GM12865 (cell line): ENCODE measurements around the gene C6orf89.

Source experiments
- DNase-seq: peaks from one replicate; pipeline ENCODE4 v3.0.0; 2010; ENCODE audit warnings: low read depth
- H3K4me3 ChIP-seq: 2 replicates; pipeline ENCODE4 v1.5.1; 2011; ENCODE audit warnings: mild to moderate bottlenecking, low read depth, low read length, control low read depth
- CTCF ChIP-seq: IDR thresholded peaks from 2 replicates; pipeline ENCODE4 v1.5.1; 2011; ENCODE audit warnings: low read length, control low read depth, low read depth, inconsistent platforms; ENCODE audit not compliant: insufficient read depth; ENCODE audit errors: missing control alignments

Gene C6orf89

GRCh38 chr6:36969240-36969691 lies 83.5 kb downstream of the C6orf89 start:
- no peak for DNase-seq
- H3K4me3 ChIP-seq = no peak overlapping the region
- no peak for TF ChIP-seq CTCF

- no peak for TF ChIP-seq CTCF
- no peak for DNase-seq
- H3K4me3 ChIP-seq = no peak overlapping the region
Observed at GRCh38 chr6:36969988-36970891, 84.5 kb downstream of the C6orf89 start.

- no peak for TF ChIP-seq CTCF
- no peak overlapping the region for H3K4me3 ChIP-seq
- no peak for DNase-seq
Observed at GRCh38 chr6:36970892-36971842, 85.4 kb downstream of the C6orf89 start.

GRCh38 chr6:36971921-36972673 lies 86.3 kb downstream of the C6orf89 start:
- no peak for DNase-seq
- TF ChIP-seq CTCF = no peak
- H3K4me3 ChIP-seq = no peak overlapping the region

- DNase-seq = no peak
- TF ChIP-seq CTCF = no peak
- H3K4me3 ChIP-seq = no peak overlapping the region
Observed at GRCh38 chr6:36973190-36973589, 87.4 kb downstream of the C6orf89 start.

- H3K4me3 ChIP-seq = no peak overlapping the region
- DNase-seq = no peak
- no peak for TF ChIP-seq CTCF
Observed at GRCh38 chr6:36973647-36974046, 87.9 kb downstream of the C6orf89 start.
